Left lung (tissue), 10 donors: ENCODE results near the gene HEATR5B. TPM values are rescaled to one million over a fixed set of nuclear protein-coding genes. Genes with fewer than 3 reads are reported as not detected.

Experiments
- ATAC-seq: fragments of 200-7000 bp; cut with Tn5 transposase; one replicate; pipeline ENCODE4 v1.9.1; 2020; ENCODE audit warnings: moderate library complexity
- DNase-seq, 4 donors: peaks; one replicate each; pipeline ENCODE4 v3.0.0-alpha.2; 2013 to 2020
- H3K27ac ChIP-seq, 2 donors: fragments of 200-600 bp; sonication (generic) in 1 of 2; one replicate each; pipeline versions ENCODE4 v1.5.0 to v1.8.0; 2020 to 2021
- H3K27me3 ChIP-seq, 2 donors: fragments of 200-600 bp; sonication (generic) in 1 of 2; one replicate each; pipeline versions ENCODE4 v1.5.0 to v1.8.0; 2020 to 2021
- H3K36me3 ChIP-seq, 2 donors: fragments of 200-600 bp; sonication (generic) in 1 of 2; one replicate each; pipeline versions ENCODE4 v1.5.0 to v1.8.0; 2020 to 2021
- H3K4me1 ChIP-seq, 2 donors: fragments of 200-600 bp; one replicate each; pipeline ENCODE4 v1.8.0; 2021
- H3K4me3 ChIP-seq, 2 donors: fragments of 200-600 bp; sonication (generic) in 1 of 2; one replicate each; pipeline versions ENCODE4 v1.5.0 to v1.8.0; 2020 to 2021; ENCODE audit warnings: mild to moderate bottlenecking in 1 of 2
- H3K9me3 ChIP-seq, 2 donors: fragments of 200-600 bp; sonication (generic) in 1 of 2; one replicate each; pipeline versions ENCODE4 v1.5.0 to v1.8.0; 2020 to 2021
- intact Hi-C, 2 donors: fragments of 100-400 bp; cut with DNase I; formaldehyde crosslinking; loops; one replicate each; pipeline versions ENCODE4 v1.11.2 to v1.14.2; 2022
- polyA plus RNA-seq, 6 donors: library from polyadenylated mRNA; unstranded; fragments of 120-200 nt; gene quantifications; one replicate each; pipeline ENCODE4 v1.2.1, GENCODE V29; 2013; ENCODE audit not compliant: insufficient read length in 6 of 6
- total RNA-seq, 2 donors: library from RNA; stranded (reverse); fragmentation: NEBNext Ultra II Directional; extraction: Animal tissue kit (Norgen Biotek cat#: 25700); gene quantifications; one replicate each; pipeline ENCODE4 v1.2.1, GENCODE V29; 2021
- TF ChIP-seq, protein P1 (sequence below), 2 donors: fragments of 200-600 bp; sonication (generic) in 1 of 2; IDR thresholded peaks; one replicate each; pipeline versions ENCODE4 v1.5.0 to v1.8.0; 2021; ENCODE audit warnings: antibody characterized with exemption in 2 of 2
- donor health status: DM: no; HTN: yes; CAD: no.
- donor health status: DM: no; HTN: no; CAD: no.

HEATR5B gene
- total and polyA plus RNA-seq, 8 donors, result 21.8 to 33.7 (median 26.1) TPM

DNA sequence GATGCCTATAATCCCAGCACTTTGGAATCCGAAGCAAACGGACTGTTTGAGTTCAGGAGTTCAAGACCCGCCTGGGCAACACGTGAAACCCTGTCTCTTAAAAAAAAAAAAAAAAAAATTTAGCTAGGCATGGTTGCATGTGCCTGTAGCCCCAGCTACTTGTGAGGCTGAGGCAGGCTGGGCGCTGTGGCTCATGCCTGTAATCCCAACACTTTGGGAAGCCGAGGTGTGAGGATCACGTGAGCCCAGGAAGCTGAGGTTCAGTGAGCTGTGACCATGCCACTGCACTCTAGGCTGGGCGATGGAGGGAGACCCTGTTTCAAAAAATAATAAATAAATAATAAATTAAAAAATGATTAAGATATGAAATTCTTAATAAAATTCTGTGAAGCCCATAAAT lies 108.9 kb downstream of the HEATR5B start:
- intact Hi-C loops, result no loop called here
- no peak for DNase-seq
- no peak overlapping the region for H3K27ac ChIP-seq
- TF ChIP-seq, protein P1, sequence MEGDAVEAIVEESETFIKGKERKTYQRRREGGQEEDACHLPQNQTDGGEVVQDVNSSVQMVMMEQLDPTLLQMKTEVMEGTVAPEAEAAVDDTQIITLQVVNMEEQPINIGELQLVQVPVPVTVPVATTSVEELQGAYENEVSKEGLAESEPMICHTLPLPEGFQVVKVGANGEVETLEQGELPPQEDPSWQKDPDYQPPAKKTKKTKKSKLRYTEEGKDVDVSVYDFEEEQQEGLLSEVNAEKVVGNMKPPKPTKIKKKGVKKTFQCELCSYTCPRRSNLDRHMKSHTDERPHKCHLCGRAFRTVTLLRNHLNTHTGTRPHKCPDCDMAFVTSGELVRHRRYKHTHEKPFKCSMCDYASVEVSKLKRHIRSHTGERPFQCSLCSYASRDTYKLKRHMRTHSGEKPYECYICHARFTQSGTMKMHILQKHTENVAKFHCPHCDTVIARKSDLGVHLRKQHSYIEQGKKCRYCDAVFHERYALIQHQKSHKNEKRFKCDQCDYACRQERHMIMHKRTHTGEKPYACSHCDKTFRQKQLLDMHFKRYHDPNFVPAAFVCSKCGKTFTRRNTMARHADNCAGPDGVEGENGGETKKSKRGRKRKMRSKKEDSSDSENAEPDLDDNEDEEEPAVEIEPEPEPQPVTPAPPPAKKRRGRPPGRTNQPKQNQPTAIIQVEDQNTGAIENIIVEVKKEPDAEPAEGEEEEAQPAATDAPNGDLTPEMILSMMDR (IDR thresholded peaks at IDR 0.05), result no peak
- ATAC-seq, result no peak
- H3K36me3 ChIP-seq, result peaks cover 0 to 18% of the 10 kb centered on the region in 2 donors
- no peaks in the 10 kb centered on the region for H3K27me3 ChIP-seq
- H3K4me1 ChIP-seq, result no peaks in the 10 kb centered on the region
- no peaks in the 10 kb centered on the region for H3K9me3 ChIP-seq
- H3K4me3 ChIP-seq, result no peak overlapping the region

DNA sequence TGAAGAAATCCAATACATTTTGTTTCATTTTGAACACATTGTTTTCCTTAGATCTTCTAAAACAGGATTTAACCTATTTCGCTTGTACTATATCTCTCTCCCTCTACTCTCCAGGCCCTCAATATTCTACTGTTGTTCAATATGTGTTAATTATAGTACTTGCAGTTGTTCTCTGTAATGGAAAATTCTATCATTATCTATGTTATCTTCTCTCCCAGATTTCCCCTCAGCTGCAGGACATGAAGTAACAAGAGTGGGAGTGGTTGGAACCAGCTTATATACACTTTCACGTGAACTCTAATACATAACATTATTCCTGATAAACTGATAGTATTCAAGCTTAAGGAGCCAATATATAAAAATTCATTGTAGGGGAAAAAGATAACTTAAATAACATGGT lies 110.9 kb downstream of the HEATR5B start:
- no peaks in the 10 kb centered on the region for H3K36me3 ChIP-seq
- intact Hi-C loops, result no loop called here
- H3K9me3 ChIP-seq, result no peaks in the 10 kb centered on the region
- H3K27ac ChIP-seq, result no peak overlapping the region
- H3K27me3 ChIP-seq, result no peaks in the 10 kb centered on the region
- no peak for ATAC-seq
- no peak overlapping the region for H3K4me3 ChIP-seq
- TF ChIP-seq, protein P1 (IDR thresholded peaks at IDR 0.05), result no peak
- H3K4me1 ChIP-seq, result no peaks in the 10 kb centered on the region
- DNase-seq, result no peak

DNA sequence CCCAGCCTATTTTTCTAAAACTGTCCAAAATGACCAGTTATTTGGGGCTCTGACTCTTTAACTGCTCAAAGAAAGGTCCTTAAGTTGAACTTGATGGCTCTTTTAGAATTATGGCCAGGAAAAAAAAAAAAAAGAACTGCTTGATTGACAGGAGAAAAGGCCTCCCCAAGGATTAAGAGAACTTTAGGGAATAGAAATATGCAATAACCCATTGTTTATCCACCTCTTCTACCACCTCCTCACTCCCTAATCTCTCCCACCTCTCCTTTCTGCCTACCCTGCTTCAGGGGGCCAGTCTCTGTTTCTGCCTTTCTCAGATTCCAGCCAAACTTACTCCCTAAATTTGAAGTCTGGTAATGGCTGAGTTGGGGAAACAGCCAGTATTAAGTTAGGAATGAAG lies 112.2 kb downstream of the HEATR5B start:
- Histone ChIP-seq H3K4me3 (no peak overlapping the region), H3K9me3 (no peaks in the 10 kb centered on the region), H3K27me3 (no peaks in the 10 kb centered on the region), H3K27ac (no peak overlapping the region), H3K4me1 (peaks cover 4 to 8% of the 10 kb centered on the region in 2 donors), H3K36me3 (no peaks in the 10 kb centered on the region)
- ATAC-seq (no peak), DNase-seq (no peak)
- TF ChIP-seq, protein P1 (IDR thresholded peaks at IDR 0.05), result no peak
- intact Hi-C loops, result no loop called here

DNA sequence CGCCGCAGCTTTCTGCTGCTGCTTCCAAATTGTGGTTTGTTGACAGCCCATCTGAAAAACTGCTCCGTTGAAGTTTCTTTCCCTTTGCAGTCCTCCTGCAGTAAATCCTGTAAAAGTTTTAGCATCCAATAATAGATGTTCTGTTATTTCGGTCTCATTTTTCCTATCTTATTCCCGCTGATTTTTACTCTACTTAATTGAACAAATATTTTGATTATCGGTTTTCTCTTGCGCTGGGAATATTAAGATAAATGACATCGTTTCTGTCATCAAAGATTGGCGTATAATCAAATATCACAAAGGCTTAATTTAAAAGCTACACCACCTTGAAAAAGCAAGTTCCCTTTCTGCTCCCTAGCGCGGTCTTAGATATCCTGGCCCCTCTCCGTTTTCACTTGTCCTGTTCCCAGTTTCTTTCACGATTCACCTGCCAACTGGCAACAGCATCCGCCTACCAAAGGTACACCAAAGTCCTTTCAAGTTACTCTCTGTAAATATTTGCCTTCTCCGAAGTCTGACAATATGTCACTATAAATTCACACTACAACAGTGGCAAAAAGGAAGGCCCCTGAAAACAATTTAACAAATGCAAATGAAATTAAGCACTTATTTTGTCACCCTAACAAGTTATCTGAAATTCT lies 116.8 kb downstream of the HEATR5B start:
- H3K9me3 ChIP-seq, result no peaks in the 10 kb centered on the region
- H3K36me3 ChIP-seq, result no peaks in the 10 kb centered on the region
- DNase-seq, result no peak
- peak overlapping the region; percentile 83 to 86 for H3K27ac ChIP-seq
- TF ChIP-seq, protein P1 (IDR thresholded peaks at IDR 0.05), result no peak
- H3K4me3 ChIP-seq, result peak overlapping the region; percentile 67 to 93
- peaks cover 17 to 37% of the 10 kb centered on the region in 2 donors for H3K4me1 ChIP-seq
- ATAC-seq, result no peak
- H3K27me3 ChIP-seq, result no peaks in the 10 kb centered on the region
- intact Hi-C loops, result no loop called here

DNA sequence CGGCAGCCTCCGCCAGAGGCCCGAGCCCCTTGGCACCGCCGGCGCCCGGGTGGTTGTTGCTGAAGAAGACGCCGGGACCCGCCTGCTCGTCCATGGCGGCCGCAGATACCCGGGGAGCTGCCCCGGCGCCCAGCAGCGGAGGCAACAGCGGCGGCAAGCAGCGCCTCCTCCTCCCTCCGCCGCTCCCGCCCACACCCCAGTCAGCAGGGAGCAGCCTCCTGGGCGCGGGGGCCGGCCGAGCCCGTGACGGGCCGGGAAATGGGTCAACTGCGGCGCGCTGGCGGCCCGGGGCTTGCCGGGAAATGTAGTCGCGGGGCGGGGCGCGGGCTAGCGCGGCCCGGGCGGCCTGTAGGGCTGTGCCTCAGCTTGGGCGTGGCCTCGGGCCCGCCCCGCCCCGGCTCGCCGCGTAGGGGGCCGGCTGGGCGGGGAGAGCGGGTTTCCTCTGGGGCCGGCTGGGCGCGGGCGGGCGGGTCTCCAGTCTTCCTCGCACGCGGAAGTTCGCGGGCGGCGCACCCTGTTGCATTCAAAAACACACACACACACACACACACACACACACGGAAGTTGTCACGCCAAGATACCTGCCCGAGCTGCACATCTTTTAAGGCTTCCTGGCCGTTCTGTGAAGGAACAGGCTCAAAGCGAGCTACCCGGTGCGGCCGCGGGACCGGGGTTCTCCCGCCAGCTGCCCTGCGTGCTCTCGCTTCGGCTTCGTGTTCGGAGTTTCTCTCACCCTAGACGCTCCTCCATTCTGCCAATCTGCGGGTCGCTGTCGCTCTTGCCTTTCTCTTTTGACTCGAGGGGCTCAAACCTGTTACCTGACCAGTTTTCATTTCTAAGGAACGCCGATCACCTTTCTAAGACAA lies 117.6 kb downstream of the HEATR5B start, which contains the start of gene STRN:
Gene STRN, minus strand, starts transcription at position 167 of the 866 bp plus-strand sequence. Its CDS starts 73 bp downstream, at position 94.
- no peaks in the 10 kb centered on the region for H3K36me3 ChIP-seq
- H3K4me3 ChIP-seq, result peak within 1 kb of the TSS; percentile 93 to 98
- intact Hi-C loops, result no loop called here
- DNase-seq, result peak; percentile 96 to 100 (median 98)
- ATAC-seq, result peak; percentile 98
- peaks cover 17 to 37% of the 10 kb centered on the region in 2 donors for H3K4me1 ChIP-seq
- TF ChIP-seq, protein P1 (IDR thresholded peaks at IDR 0.05), result no peak
- H3K27ac ChIP-seq, result peak within 1 kb of the TSS; percentile 86 to 89
- H3K9me3 ChIP-seq, result no peaks in the 10 kb centered on the region
- H3K27me3 ChIP-seq, result no peaks in the 10 kb centered on the region
